Measurements from ENCODE around the gene EZH2.

GRCh38 chr7:148814922-148815559 lies 69.0 kb downstream of the EZH2 start:
- TF ChIP-seq ZFP30 (CRISPR knock-in tag; IDR thresholded peaks at IDR 0.05) (no peak), ZFP3 (CRISPR knock-in tag; IDR thresholded peaks at IDR 0.05) (no peak), CREB5 (CRISPR knock-in tag; IDR thresholded peaks at IDR 0.05; ENCODE audit: low read depth) (no peak), TCF4 (CRISPR knock-in tag; IDR thresholded peaks at IDR 0.05; ENCODE audit: borderline replicate concordance) (no peak), TSHZ2 (CRISPR knock-in tag; IDR thresholded peaks at IDR 0.05) (no peak)

Measured in SK-N-SH treated with all-trans-retinoic acid at 6 μM for 48 hours (cell line).